MM.1S (cell line): Measurements from ENCODE around the gene ANTXR1.

ENCODE experiments used
- DNase-seq: peaks from one replicate; pipeline ENCODE4 v3.0.0-alpha.2; 2015
- H2AFZ ChIP-seq: fragments of 300-600 bp; sonication (generic); 2 replicates; pipeline ENCODE4 v1.6.0; 2016; ENCODE audit warnings: antibody characterized with exemption, low read length
- H3F3A ChIP-seq: fragments of 300-600 bp; sonication (generic); 2 replicates; pipeline ENCODE4 v1.6.1; 2016; ENCODE audit warnings: mild to moderate bottlenecking, antibody characterized with exemption, low read length, moderate library complexity, mixed read lengths; ENCODE audit not compliant: insufficient read depth
- H3K27ac ChIP-seq: fragments of 300-600 bp; sonication (generic); 2 replicates; pipeline ENCODE4 v1.5.1; 2016; ENCODE audit warnings: mild to moderate bottlenecking, low read length
- H3K27me3 ChIP-seq: fragments of 300-600 bp; sonication (generic); replicated peaks from 2 replicates; pipeline ENCODE4 v1.6.0; 2016; ENCODE audit warnings: low read length; ENCODE audit not compliant: insufficient read depth
- H3K36me3 ChIP-seq: fragments of 300-600 bp; sonication (generic); replicated peaks from 2 replicates; pipeline ENCODE4 v1.6.1; 2016; ENCODE audit warnings: mild to moderate bottlenecking, low read length, mixed read lengths; ENCODE audit not compliant: insufficient read depth
- H3K4me1 ChIP-seq: fragments of 300-600 bp; sonication (generic); 2 replicates; pipeline ENCODE4 v1.6.1; 2016; ENCODE audit warnings: low read length, mixed read lengths
- H3K4me2 ChIP-seq: fragments of 300-600 bp; sonication (generic); 2 replicates; pipeline ENCODE4 v1.6.0; 2016; ENCODE audit warnings: low read depth, low read length
- H3K4me3 ChIP-seq: fragments of 300-600 bp; sonication (generic); 2 replicates; pipeline ENCODE4 v1.5.1; 2016; ENCODE audit warnings: low read length, mixed read lengths
- H3K79me2 ChIP-seq: fragments of 300-600 bp; sonication (generic); 2 replicates; pipeline ENCODE4 v1.6.1; 2016; ENCODE audit warnings: mixed run types, low read length, mixed read lengths
- H3K9ac ChIP-seq: fragments of 300-600 bp; sonication (generic); 2 replicates; pipeline ENCODE4 v1.6.1; 2016; ENCODE audit warnings: low read length, mixed read lengths
- H3K9me2 ChIP-seq: fragments of 300-600 bp; sonication (generic); replicated peaks from 2 replicates; pipeline ENCODE4 v1.6.1; 2016; ENCODE audit warnings: mild to moderate bottlenecking, low read length, mixed read lengths; ENCODE audit not compliant: insufficient read depth
- H3K9me3 ChIP-seq: fragments of 300-600 bp; sonication (generic); replicated peaks from 2 replicates; pipeline ENCODE4 v1.6.1; 2016; ENCODE audit warnings: mild to moderate bottlenecking, low read length, mixed read lengths; ENCODE audit not compliant: insufficient read depth
- H4K20me1 ChIP-seq: fragments of 300-600 bp; sonication (generic); 2 replicates; pipeline ENCODE4 v1.6.1; 2016; ENCODE audit warnings: mild to moderate bottlenecking, low read length, moderate library complexity, mixed read lengths; ENCODE audit not compliant: insufficient read depth
- CTCF ChIP-seq: fragments of 300-600 bp; sonication (generic); IDR thresholded peaks from 2 replicates; pipeline ENCODE4 v1.5.1; 2016; ENCODE audit warnings: antibody characterized with exemption, low read length, mixed read lengths
- EZH2 ChIP-seq: fragments of 300-600 bp; sonication (generic); optimal IDR thresholded peaks from 2 replicates; pipeline ENCODE3; 2017; ENCODE audit warnings: low read depth, mild to moderate bottlenecking, antibody characterized with exemption, low read length, mixed read lengths
- EZH2phosphoT487 ChIP-seq: fragments of 300-600 bp; sonication (generic); IDR thresholded peaks from 2 replicates; pipeline ENCODE4 v1.6.1; 2018; ENCODE audit warnings: antibody characterized with exemption, low read length

The ANTXR1 gene

GRCh38 chr2:69237070-69237670 is 224.2 kb downstream of the ANTXR1 start:
- Histone ChIP-seq H4K20me1 (no peaks in the 10 kb centered on the region), H3K4me1 (no peaks in the 10 kb centered on the region), H3K9me2 (no peaks in the 10 kb centered on the region), H3K9ac (no peak overlapping the region), H2AFZ (no peak overlapping the region), H3K27ac (no peak overlapping the region), H3K4me3 (no peak overlapping the region), H3K79me2 (no peaks in the 10 kb centered on the region), H3F3A (no peaks in the 10 kb centered on the region), H3K9me3 (no peaks in the 10 kb centered on the region), H3K27me3 (no peaks in the 10 kb centered on the region), H3K4me2 (no peak overlapping the region), H3K36me3 (no peaks in the 10 kb centered on the region)
- TF ChIP-seq EZH2 (no peak), CTCF (no peak), EZH2phosphoT487 (no peak)
- no peak for DNase-seq

- H3K9ac ChIP-seq: no peak overlapping the region
- H4K20me1 ChIP-seq: no peaks in the 10 kb centered on the region
- no peaks in the 10 kb centered on the region for H3F3A ChIP-seq
Measured at GRCh38 chr2:69238449-69239031, 225.6 kb downstream of the ANTXR1 start.

GRCh38 chr2:69241093-69241492 is 228.1 kb downstream of the ANTXR1 start:
- DNase-seq: no peak
- H3K79me2 ChIP-seq: no peaks in the 10 kb centered on the region
- no peak overlapping the region for H3K4me3 ChIP-seq
- no peak overlapping the region for H2AFZ ChIP-seq
- H3K9ac ChIP-seq: no peak overlapping the region
- no peaks in the 10 kb centered on the region for H3K27me3 ChIP-seq
- H3K36me3 ChIP-seq: no peaks in the 10 kb centered on the region
- no peaks in the 10 kb centered on the region for H3K4me1 ChIP-seq
- no peaks in the 10 kb centered on the region for H3K9me3 ChIP-seq
- H3K27ac ChIP-seq: no peak overlapping the region
- H3F3A ChIP-seq: no peaks in the 10 kb centered on the region
- TF ChIP-seq EZH2phosphoT487 (no peak), CTCF (no peak), EZH2 (no peak)
- H3K9me2 ChIP-seq: no peaks in the 10 kb centered on the region
- H4K20me1 ChIP-seq: no peaks in the 10 kb centered on the region
- H3K4me2 ChIP-seq: no peak overlapping the region

More at GRCh38 chr2:69238449-69239031, 225.6 kb downstream of the ANTXR1 start:
- H3K79me2 ChIP-seq: no peaks in the 10 kb centered on the region
- H3K9me2 ChIP-seq: no peaks in the 10 kb centered on the region
- no peak overlapping the region for H3K4me3 ChIP-seq
- H3K36me3 ChIP-seq: no peaks in the 10 kb centered on the region
- no peak for DNase-seq
- no peaks in the 10 kb centered on the region for H3K9me3 ChIP-seq
- no peak overlapping the region for H3K4me2 ChIP-seq
- H3K4me1 ChIP-seq: no peaks in the 10 kb centered on the region
- no peaks in the 10 kb centered on the region for H3K27me3 ChIP-seq
- H3K27ac ChIP-seq: no peak overlapping the region
- H2AFZ ChIP-seq: no peak overlapping the region
- TF ChIP-seq CTCF: no peak
- no peak for TF ChIP-seq EZH2
- TF ChIP-seq EZH2phosphoT487: no peak
